ENCODE measurements around the gene SIAH3.
"Not testable (repeated sequence)": the region's sequence is repeated elsewhere in the genome, so short reads cannot be mapped to it uniquely, and the experiment has no call there.

The SIAH3 gene

GRCh38 chr13:45851171-45851921 lies at the start of gene SIAH3:
Gene SIAH3 (minus strand): TSS chr13:45851753. CDS start chr13:45851629, 124 bp downstream.
- H3K4me3 ChIP-seq (ENCODE audit: low read depth, low read length) = peak within 1 kb of the TSS; percentile 18

DNA sequence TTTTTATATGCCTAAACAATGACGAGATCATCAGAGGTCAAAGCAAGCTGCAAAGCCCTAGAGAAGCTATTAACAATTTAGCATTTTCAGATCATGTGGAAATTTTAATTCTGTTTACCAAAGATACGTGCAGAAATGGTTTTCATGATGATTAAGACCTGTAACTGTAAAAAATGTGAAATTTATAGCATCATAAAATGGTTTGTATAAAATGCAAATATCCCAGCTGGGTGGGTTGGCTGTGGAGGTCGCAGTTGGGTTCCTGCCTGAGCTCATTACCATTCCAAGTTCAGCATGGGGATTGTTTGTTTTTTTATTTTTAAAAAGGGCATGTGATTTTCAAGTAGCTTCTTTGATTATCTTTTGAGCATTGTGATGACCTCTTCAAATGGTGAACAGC lies 47.9 kb upstream of the SIAH3 start:
- H3K4me3 ChIP-seq (ENCODE audit: low read depth, low read length) = no peak overlapping the region

GRCh38 chr13:45897562-45897961 lies 46.0 kb upstream of the SIAH3 start:
- H3K4me3 ChIP-seq (ENCODE audit: low read depth, low read length) = no peak overlapping the region

- H3K4me3 ChIP-seq (ENCODE audit: low read depth, low read length) = no peak overlapping the region
These were observed 44.7 kb upstream of the SIAH3 start for GRCh38 chr13:45896285-45896684.

GRCh38 chr13:45895881-45896280 lies 44.3 kb upstream of the SIAH3 start:
- H3K4me3 ChIP-seq (ENCODE audit: low read depth, low read length) = no peak overlapping the region

DNA sequence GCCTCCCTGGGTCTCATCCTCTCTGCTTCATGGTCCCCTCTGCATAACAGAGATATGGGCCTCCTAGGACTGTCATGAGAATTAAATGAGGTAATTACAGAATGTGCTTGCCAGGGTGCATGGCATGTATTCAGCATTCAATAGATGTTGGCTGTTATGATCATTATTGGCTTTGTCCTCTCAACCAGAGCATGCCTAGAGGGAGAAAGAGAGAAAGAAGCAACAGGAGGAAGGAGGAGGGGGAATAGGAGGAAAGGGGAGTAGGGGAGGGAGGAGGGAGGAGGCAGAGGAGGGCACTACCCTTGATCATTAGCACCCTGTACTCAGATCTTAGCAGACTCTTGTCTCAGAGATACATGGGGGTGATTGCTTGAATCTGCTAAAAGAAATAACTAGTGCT lies 41.0 kb upstream of the SIAH3 start:
- no peak overlapping the region for H3K4me3 ChIP-seq (ENCODE audit: low read depth, low read length)

GRCh38 chr13:45889590-45890243 lies 38.2 kb upstream of the SIAH3 start:
- H3K4me3 ChIP-seq (ENCODE audit: low read depth, low read length) = no peak overlapping the region

GRCh38 chr13:45886466-45886865 lies 34.9 kb upstream of the SIAH3 start:
- H3K4me3 ChIP-seq (ENCODE audit: low read depth, low read length) = no peak overlapping the region

- H3K4me3 ChIP-seq (ENCODE audit: low read depth, low read length) = no peak overlapping the region
These were observed 33.6 kb upstream of the SIAH3 start for GRCh38 chr13:45885194-45885593.

DNA sequence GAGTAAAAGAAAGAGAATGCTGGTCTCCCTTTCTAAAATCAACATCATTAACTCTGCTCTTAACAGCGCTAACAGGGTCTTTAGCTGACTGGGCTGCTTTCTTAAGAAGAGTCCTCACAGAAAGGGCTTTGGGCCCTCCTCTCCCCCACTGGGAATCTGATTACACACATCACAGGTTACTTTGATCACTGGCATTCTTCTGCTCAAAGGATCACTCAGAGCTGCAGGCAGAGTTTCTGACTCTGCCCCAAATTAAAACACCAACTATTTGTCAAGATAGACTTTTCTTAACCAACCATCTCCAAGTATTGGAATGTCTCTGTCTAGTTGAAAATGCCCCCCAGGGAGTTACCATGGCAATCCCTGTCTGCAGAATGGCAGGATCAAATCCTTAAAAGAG lies 31.1 kb upstream of the SIAH3 start:
- H3K4me3 ChIP-seq (ENCODE audit: low read depth, low read length) = no peak overlapping the region

GRCh38 chr13:45881353-45881752 lies 29.8 kb upstream of the SIAH3 start:
- no peak overlapping the region for H3K4me3 ChIP-seq (ENCODE audit: low read depth, low read length)

GRCh38 chr13:45880242-45880641 lies 28.7 kb upstream of the SIAH3 start:
- no peak overlapping the region for H3K4me3 ChIP-seq (ENCODE audit: low read depth, low read length)

DNA sequence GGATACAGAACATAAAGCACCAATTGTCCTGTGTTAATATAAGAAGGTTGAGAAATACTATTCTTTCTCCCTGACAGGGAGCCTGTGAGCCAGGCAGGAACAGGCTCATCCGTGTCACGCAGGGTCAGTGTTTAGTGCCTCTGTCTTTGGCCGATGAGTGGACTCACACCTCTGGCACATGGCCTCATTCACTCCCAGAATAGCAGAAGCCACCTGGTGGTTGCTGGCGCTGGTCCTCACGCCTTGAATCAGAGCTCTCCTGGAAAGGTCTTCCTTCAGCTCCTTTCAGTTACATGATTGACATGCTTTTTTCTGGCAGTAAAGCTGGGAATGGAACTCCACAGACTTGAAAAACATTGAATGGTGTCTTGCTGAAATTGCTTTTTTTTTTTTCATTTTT lies 28.1 kb upstream of the SIAH3 start:
- H3K4me3 ChIP-seq (ENCODE audit: low read depth, low read length) = no peak overlapping the region

DNA sequence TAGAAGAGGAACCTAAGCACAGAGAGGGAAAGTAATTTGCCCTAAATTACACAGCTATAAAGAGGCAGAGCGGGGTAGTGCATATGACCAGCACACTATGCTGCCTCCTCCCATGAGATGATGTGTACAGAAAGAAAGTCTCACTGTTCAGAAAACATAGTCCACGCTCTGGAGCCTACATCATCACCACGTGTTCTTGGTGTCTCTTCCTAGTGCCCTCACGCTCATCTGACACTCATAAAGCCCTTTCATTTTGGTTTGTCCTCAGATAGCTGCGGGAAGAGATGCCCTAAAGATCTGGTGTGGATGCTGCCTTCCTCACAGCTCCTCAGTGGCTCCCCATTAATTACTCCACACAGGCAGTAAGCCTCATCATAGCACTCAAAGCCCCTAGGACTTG lies 27.4 kb upstream of the SIAH3 start:
- H3K4me3 ChIP-seq (ENCODE audit: low read depth, low read length) = no peak overlapping the region

GRCh38 chr13:45876781-45877180 lies 25.2 kb upstream of the SIAH3 start:
- H3K4me3 ChIP-seq (ENCODE audit: low read depth, low read length) = no peak overlapping the region

DNA sequence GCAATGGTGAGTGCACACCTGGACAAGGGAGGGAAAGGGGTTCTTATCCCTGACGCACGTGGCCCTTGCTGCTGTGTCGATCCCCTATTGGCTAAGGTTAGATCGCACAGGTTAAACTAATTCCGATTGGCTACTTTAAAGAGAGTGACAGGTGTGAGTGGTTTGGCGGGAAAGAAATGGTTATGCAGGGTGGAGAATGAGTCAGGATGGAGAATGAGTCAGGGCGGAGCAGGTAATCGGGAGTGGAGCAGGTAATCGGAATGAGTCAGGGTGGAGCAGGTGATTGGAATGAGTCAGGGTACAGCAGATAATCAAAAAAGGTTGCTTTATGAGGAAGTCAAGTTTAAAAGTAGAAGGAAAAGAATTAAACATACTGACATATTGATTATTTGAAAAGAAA lies 24.4 kb upstream of the SIAH3 start:
- H3K4me3 ChIP-seq (ENCODE audit: low read depth, low read length) = no peak overlapping the region

GRCh38 chr13:45873491-45874325 lies 22.2 kb upstream of the SIAH3 start:
- H3K4me3 ChIP-seq (ENCODE audit: low read depth, low read length) = no peak overlapping the region

GRCh38 chr13:45872566-45872965 lies 21.0 kb upstream of the SIAH3 start:
- H3K4me3 ChIP-seq (ENCODE audit: low read depth, low read length) = no peak overlapping the region

DNA sequence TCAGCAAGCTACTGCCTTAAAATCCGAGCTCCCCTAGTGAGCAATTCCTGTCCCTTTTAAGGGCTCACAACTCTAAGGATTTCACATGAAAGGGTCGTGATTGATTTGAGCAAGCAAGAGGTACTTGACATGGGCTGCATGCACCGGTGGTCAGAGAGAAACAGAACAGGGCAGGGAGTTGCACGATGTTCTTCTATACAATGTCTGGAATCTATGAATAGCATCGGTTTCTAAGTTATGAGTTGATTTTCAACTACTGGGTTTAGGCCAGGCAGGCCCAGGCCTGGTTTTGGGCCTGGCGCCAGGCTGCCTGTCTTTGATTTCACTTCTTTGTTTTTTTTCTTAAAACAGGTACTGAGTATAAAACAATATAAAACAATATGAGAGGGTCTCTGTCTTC lies 19.6 kb upstream of the SIAH3 start:
- not testable (repeated sequence) for H3K4me3 ChIP-seq (ENCODE audit: low read depth, low read length)

GRCh38 chr13:45870232-45870631 lies 18.7 kb upstream of the SIAH3 start:
- no peak overlapping the region for H3K4me3 ChIP-seq (ENCODE audit: low read depth, low read length)

DNA sequence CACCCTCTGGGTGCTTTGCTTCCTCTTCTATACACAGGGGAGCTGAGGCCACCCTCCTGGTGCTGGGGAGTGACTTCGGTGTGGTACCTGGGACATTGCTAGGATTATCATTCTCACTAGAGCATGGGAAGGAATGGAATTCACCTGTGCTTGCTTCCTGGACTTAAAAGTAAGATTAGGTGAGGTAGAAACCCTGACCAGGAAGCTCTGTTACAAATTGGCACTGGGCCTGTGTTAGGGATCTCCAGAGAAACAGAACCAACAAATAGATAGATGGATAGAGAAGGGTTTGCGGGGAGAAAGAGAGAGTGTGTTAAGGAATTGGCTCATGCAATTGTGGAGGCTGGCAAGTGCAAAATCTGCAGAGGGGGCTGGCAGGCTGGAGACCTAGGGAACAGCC lies 13.9 kb upstream of the SIAH3 start:
- no peak overlapping the region for H3K4me3 ChIP-seq (ENCODE audit: low read depth, low read length)

Measured in iPS-11a (cell line).